Endodermal cell (in vitro differentiated cells): ENCODE data around the gene FIBCD1. TPM values are rescaled to one million over a fixed set of nuclear protein-coding genes. Genes with fewer than 3 reads are reported as not detected.

Experiments used
- DNase-seq: peaks from one replicate; pipeline ENCODE4 v3.0.0-alpha.2; 2017
- H3K27ac ChIP-seq: 2 replicates; pipeline ENCODE4 v1.5.1; 2013; ENCODE audit warnings: mild to moderate bottlenecking, low read depth, low read length, moderate library complexity
- H3K27me3 ChIP-seq: 2 replicates; pipeline ENCODE4 v1.6.1; 2013; ENCODE audit warnings: mild to moderate bottlenecking, low read length, moderate library complexity; ENCODE audit not compliant: insufficient read depth, control insufficient read depth, poor library complexity, severe bottlenecking
- H3K36me3 ChIP-seq: 2 replicates; pipeline ENCODE4 v1.7.0; 2013; ENCODE audit warnings: mild to moderate bottlenecking, low read length, moderate library complexity; ENCODE audit not compliant: control insufficient read depth, insufficient read depth
- H3K4me1 ChIP-seq: one replicate; pipeline ENCODE4 v1.7.0; 2013; ENCODE audit warnings: low read length; ENCODE audit not compliant: control insufficient read depth, insufficient read depth
- H3K4me3 ChIP-seq: 2 replicates; pipeline ENCODE4 v1.5.1; 2013; ENCODE audit warnings: mild to moderate bottlenecking, low read length, moderate library complexity
- H3K9ac ChIP-seq: 2 replicates; pipeline ENCODE4 v1.6.1; 2013; ENCODE audit warnings: mild to moderate bottlenecking, low read length, moderate library complexity; ENCODE audit not compliant: poor library complexity, severe bottlenecking; ENCODE audit errors: extremely low read depth
- H3K9me3 ChIP-seq: 2 replicates; pipeline ENCODE4 v1.6.1; 2013; ENCODE audit warnings: mild to moderate bottlenecking, low read length, moderate library complexity; ENCODE audit not compliant: control insufficient read depth
- H3K27ac Mint-ChIP-seq: 2 replicates; pipeline ENCODE4 v1.8.0; 2020; ENCODE audit warnings: mixed read lengths
- H3K27me3 Mint-ChIP-seq: 2 replicates; pipeline ENCODE4 v1.8.0; 2021; ENCODE audit warnings: mild to moderate bottlenecking, mixed read lengths; ENCODE audit not compliant: insufficient read depth
- H3K36me3 Mint-ChIP-seq: 2 replicates; pipeline ENCODE4 v1.8.0; 2020; ENCODE audit warnings: low read depth, mixed read lengths
- H3K4me1 Mint-ChIP-seq: 2 replicates; pipeline ENCODE4 v1.8.0; 2020; ENCODE audit warnings: mixed read lengths
- H3K4me3 Mint-ChIP-seq: 2 replicates; pipeline ENCODE4 v1.8.0; 2020; ENCODE audit warnings: mild to moderate bottlenecking, moderate library complexity, mixed read lengths
- H3K9me3 Mint-ChIP-seq: 2 replicates; pipeline ENCODE4 v1.8.0; 2020; ENCODE audit warnings: mild to moderate bottlenecking, mixed read lengths
- WGBS, 2 experiments: methylation state at CpG; one replicate each; pipeline versions ENCODE4 v1.1.5 to v1.1.7; 2013; ENCODE audit warnings: missing lambda C conversion rate in 2 of 2, mixed read lengths in 1 of 2; ENCODE audit not compliant: insufficient coverage in 1 of 2, insufficient read length in 1 of 2; 5-methylcytosine and 5-hydroxymethylcytosine counted together
- total RNA-seq, 2 donors: library from RNA; stranded (reverse); fragmentation: NEBNext Ultra II Directional in 1 of 2; extraction: Animal tissue kit (Norgen Biotek cat#: 25700) in 1 of 2; gene quantifications; 2 replicates in 1 of 2; 3 replicates in 1 of 2; pipeline ENCODE4 v1.2.1, GENCODE V29; 2021
- TF ChIP-seq, protein P1 (sequence below): fragments of 200-600 bp; sonication (generic); conservative IDR thresholded peaks from 2 replicates; pipeline ENCODE4 v1.5.0; 2021; ENCODE audit warnings: antibody characterized with exemption, mild to moderate bottlenecking

Gene FIBCD1
- total RNA-seq, 2 donors from 2014 or later = 2.8 to 3.7 TPM

DNA sequence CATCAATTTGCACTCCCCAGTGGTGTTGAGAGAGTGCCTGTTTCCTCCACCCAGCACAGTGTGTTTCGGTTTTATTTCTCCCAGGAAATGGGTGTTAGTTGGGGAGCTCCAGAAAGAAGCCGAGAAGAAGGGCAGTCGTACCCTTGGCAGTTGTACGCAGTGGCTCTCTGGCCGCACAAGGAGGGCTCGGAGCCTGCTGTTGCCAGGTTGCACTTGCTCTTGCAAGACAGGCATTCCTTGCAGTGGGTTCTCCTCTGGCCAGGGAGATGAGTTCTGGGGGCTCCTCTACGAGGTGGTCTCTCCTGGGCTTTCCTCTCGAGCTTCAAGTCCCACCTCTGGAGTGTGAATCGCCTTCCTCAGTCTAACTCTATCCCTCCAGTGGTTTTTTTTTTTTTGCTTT is 71.5 kb downstream of the FIBCD1 start:
- WGBS, 2 experiments = 95 to 97% methylated on average over 4 to 8 of the region's 9 CpGs
- TF ChIP-seq, protein P1, sequence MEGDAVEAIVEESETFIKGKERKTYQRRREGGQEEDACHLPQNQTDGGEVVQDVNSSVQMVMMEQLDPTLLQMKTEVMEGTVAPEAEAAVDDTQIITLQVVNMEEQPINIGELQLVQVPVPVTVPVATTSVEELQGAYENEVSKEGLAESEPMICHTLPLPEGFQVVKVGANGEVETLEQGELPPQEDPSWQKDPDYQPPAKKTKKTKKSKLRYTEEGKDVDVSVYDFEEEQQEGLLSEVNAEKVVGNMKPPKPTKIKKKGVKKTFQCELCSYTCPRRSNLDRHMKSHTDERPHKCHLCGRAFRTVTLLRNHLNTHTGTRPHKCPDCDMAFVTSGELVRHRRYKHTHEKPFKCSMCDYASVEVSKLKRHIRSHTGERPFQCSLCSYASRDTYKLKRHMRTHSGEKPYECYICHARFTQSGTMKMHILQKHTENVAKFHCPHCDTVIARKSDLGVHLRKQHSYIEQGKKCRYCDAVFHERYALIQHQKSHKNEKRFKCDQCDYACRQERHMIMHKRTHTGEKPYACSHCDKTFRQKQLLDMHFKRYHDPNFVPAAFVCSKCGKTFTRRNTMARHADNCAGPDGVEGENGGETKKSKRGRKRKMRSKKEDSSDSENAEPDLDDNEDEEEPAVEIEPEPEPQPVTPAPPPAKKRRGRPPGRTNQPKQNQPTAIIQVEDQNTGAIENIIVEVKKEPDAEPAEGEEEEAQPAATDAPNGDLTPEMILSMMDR = no peak

GRCh38 chr9:130866474-130866965 is 72.5 kb downstream of the FIBCD1 start:
- H3K27me3 Mint-ChIP-seq = no peaks in the 10 kb centered on the region
- 0 to 55% methylated on average over 2 to 4 of the region's 4 CpGs for WGBS, 2 experiments

More for the DNA sequence above, 71.5 kb downstream of the FIBCD1 start:
- H3K27me3 Mint-ChIP-seq = no peaks in the 10 kb centered on the region
- H3K9me3 ChIP-seq = no peaks in the 10 kb centered on the region
- H3K4me1 ChIP-seq = no peaks in the 10 kb centered on the region
- peaks cover 2% of the 10 kb centered on the region for H3K4me1 Mint-ChIP-seq
- H3K36me3 Mint-ChIP-seq = peaks cover 56% of the 10 kb centered on the region
- H3K9me3 Mint-ChIP-seq = no peaks in the 10 kb centered on the region
- no peak for DNase-seq
- peaks cover 46% of the 10 kb centered on the region for H3K36me3 ChIP-seq
- no peak overlapping the region for H3K27ac ChIP-seq
- H3K27me3 ChIP-seq = no peaks in the 10 kb centered on the region
- peak overlapping the region; percentile 68 for H3K27ac Mint-ChIP-seq
- H3K4me3 ChIP-seq = no peak overlapping the region
- H3K9ac ChIP-seq = no peak overlapping the region
- no peak overlapping the region for H3K4me3 Mint-ChIP-seq

DNA sequence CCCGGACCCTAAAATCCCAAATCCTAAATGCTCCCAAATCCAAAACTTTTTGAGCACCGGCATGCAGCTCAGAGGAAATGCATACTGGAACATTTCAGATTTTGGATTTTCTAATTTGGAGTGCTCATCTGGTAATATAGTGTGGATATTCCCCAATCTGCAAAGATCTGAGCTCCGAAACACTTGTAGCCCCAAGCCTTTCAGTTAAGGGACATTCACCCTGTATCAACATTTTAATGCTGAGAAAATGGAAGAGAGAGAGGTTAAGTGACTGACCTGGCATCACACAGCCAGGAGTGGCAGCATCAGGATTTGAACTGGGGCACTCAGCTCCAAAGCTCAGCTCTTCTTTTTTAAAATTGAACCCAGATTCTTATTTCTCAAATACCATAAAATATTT is 73.1 kb downstream of the FIBCD1 start:
- no peaks in the 10 kb centered on the region for H3K9me3 ChIP-seq
- H3K4me3 ChIP-seq = no peak overlapping the region
- no peak overlapping the region for H3K27ac Mint-ChIP-seq
- peaks cover 40% of the 10 kb centered on the region for H3K36me3 ChIP-seq
- no peak overlapping the region for H3K9ac ChIP-seq
- H3K4me3 Mint-ChIP-seq = no peak overlapping the region
- no peaks in the 10 kb centered on the region for H3K4me1 ChIP-seq
- DNase-seq = no peak
- no peaks in the 10 kb centered on the region for H3K27me3 ChIP-seq
- peaks cover 44% of the 10 kb centered on the region for H3K36me3 Mint-ChIP-seq
- H3K4me1 Mint-ChIP-seq = peaks cover 5% of the 10 kb centered on the region
- WGBS, 2 experiments = 100% methylated on average over 3 of the region's 3 CpGs
- TF ChIP-seq, protein P1 = no peak
- no peak overlapping the region for H3K27ac ChIP-seq
- no peaks in the 10 kb centered on the region for H3K9me3 Mint-ChIP-seq
- H3K27me3 Mint-ChIP-seq = no peaks in the 10 kb centered on the region

More at GRCh38 chr9:130866474-130866965, 72.5 kb downstream of the FIBCD1 start:
- no peak overlapping the region for H3K27ac ChIP-seq
- no peak overlapping the region for H3K27ac Mint-ChIP-seq
- peak; percentile 97 for DNase-seq
- no peak overlapping the region for H3K4me3 Mint-ChIP-seq
- H3K4me1 Mint-ChIP-seq = peaks cover 2% of the 10 kb centered on the region
- no peaks in the 10 kb centered on the region for H3K9me3 ChIP-seq
- no peak overlapping the region for H3K9ac ChIP-seq
- H3K36me3 ChIP-seq = peaks cover 44% of the 10 kb centered on the region
- H3K9me3 Mint-ChIP-seq = no peaks in the 10 kb centered on the region
- H3K4me1 ChIP-seq = no peaks in the 10 kb centered on the region
- TF ChIP-seq, protein P1 = peak; percentile 99
- H3K4me3 ChIP-seq = no peak overlapping the region
- no peaks in the 10 kb centered on the region for H3K27me3 ChIP-seq
- peaks cover 49% of the 10 kb centered on the region for H3K36me3 Mint-ChIP-seq
